Ectodermal cell (in vitro differentiated cells): Measurements from ENCODE around the gene OR10H4.
"Not testable (repeated sequence)": the region's sequence is repeated elsewhere in the genome, so short reads cannot be mapped to it uniquely, and the experiment has no call there.

Source experiments
- H3K27ac ChIP-seq: 2 replicates; pipeline ENCODE4 v1.7.0; 2013; ENCODE audit warnings: mild to moderate bottlenecking, low read depth, low read length; ENCODE audit not compliant: insufficient read depth, poor library complexity, severe bottlenecking
- H3K27me3 ChIP-seq: 2 replicates; pipeline ENCODE4 v1.7.0; 2013; ENCODE audit warnings: mild to moderate bottlenecking, low read length; ENCODE audit not compliant: insufficient read depth, control insufficient read depth, poor library complexity, severe bottlenecking
- H3K36me3 ChIP-seq: one replicate; pipeline ENCODE4 v1.7.0; 2013; ENCODE audit warnings: low read length; ENCODE audit not compliant: control insufficient read depth, insufficient read depth
- H3K4me1 ChIP-seq: one replicate; pipeline ENCODE4 v1.7.0; 2013; ENCODE audit warnings: low read length; ENCODE audit not compliant: control insufficient read depth, insufficient read depth
- H3K4me3 ChIP-seq: 2 replicates; pipeline ENCODE4 v1.7.0; 2013; ENCODE audit warnings: low read depth, low read length, control low read depth; ENCODE audit not compliant: insufficient read depth
- H3K9me3 ChIP-seq: 2 replicates; pipeline ENCODE4 v1.7.0; 2013; ENCODE audit warnings: mild to moderate bottlenecking, low read length, moderate library complexity; ENCODE audit not compliant: control insufficient read depth
- WGBS, 2 experiments: methylation state at CpG; one replicate each; pipeline ENCODE4 v1.1.7; 2013; ENCODE audit warnings: missing lambda C conversion rate in 2 of 2; 5-methylcytosine and 5-hydroxymethylcytosine counted together

OR10H4 gene

GRCh38 chr19:15915109-15915508 is 33.7 kb upstream of the OR10H4 start:
- WGBS, 2 experiments, result 85% methylated on average over 2 of the region's 2 CpGs; no CpG with 5 or more reads in 1 of the 2 experiments
- no peak overlapping the region for H3K27ac ChIP-seq
- H3K27me3 ChIP-seq, result no peaks in the 10 kb centered on the region
- H3K9me3 ChIP-seq, result peaks cover 18% of the 10 kb centered on the region
- H3K4me3 ChIP-seq, result no peak overlapping the region
- no peaks in the 10 kb centered on the region for H3K4me1 ChIP-seq
- H3K36me3 ChIP-seq, result no peaks in the 10 kb centered on the region

GRCh38 chr19:15919243-15919642 is 29.6 kb upstream of the OR10H4 start:
- Histone ChIP-seq H3K9me3 (peaks cover 17% of the 10 kb centered on the region), H3K4me3 (no peak overlapping the region), H3K27me3 (no peaks in the 10 kb centered on the region), H3K4me1 (no peaks in the 10 kb centered on the region), H3K36me3 (no peaks in the 10 kb centered on the region), H3K27ac (no peak overlapping the region)
- 69 to 72% methylated on average over 4 of the region's 4 CpGs for WGBS, 2 experiments

GRCh38 chr19:15922021-15922420 is 26.8 kb upstream of the OR10H4 start:
- Histone ChIP-seq H3K4me1 (no peaks in the 10 kb centered on the region), H3K4me3 (no peak overlapping the region), H3K27me3 (no peaks in the 10 kb centered on the region), H3K36me3 (no peaks in the 10 kb centered on the region), H3K27ac (no peak overlapping the region), H3K9me3 (peaks cover 9% of the 10 kb centered on the region)
- 49 to 60% methylated on average over 4 of the region's 4 CpGs for WGBS, 2 experiments

GRCh38 chr19:15923702-15924101 is 25.1 kb upstream of the OR10H4 start:
- peaks cover 9% of the 10 kb centered on the region for H3K9me3 ChIP-seq
- no peaks in the 10 kb centered on the region for H3K4me1 ChIP-seq
- 78 to 80% methylated on average over 8 of the region's 8 CpGs for WGBS, 2 experiments

GRCh38 chr19:15926484-15926883 is 22.3 kb upstream of the OR10H4 start:
- no peak overlapping the region for H3K27ac ChIP-seq
- no peak overlapping the region for H3K4me3 ChIP-seq
- no peaks in the 10 kb centered on the region for H3K4me1 ChIP-seq
- peaks cover 20% of the 10 kb centered on the region for H3K9me3 ChIP-seq
- no peaks in the 10 kb centered on the region for H3K27me3 ChIP-seq
- no peaks in the 10 kb centered on the region for H3K36me3 ChIP-seq
- 0% methylated on average over 1 of the region's 1 CpG for WGBS, 2 experiments

More at GRCh38 chr19:15923702-15924101, 25.1 kb upstream of the OR10H4 start:
- Histone ChIP-seq H3K4me3 (no peak overlapping the region), H3K27me3 (no peaks in the 10 kb centered on the region), H3K27ac (no peak overlapping the region), H3K36me3 (no peaks in the 10 kb centered on the region)

- no peaks in the 10 kb centered on the region for H3K36me3 ChIP-seq
- H3K4me3 ChIP-seq, result no peak overlapping the region
- H3K4me1 ChIP-seq, result no peaks in the 10 kb centered on the region
- WGBS, 2 experiments, result 58 to 68% methylated on average over 3 of the region's 3 CpGs
- H3K27ac ChIP-seq, result no peak overlapping the region
- H3K27me3 ChIP-seq, result no peaks in the 10 kb centered on the region
- peaks cover 20% of the 10 kb centered on the region for H3K9me3 ChIP-seq
Measured at GRCh38 chr19:15928321-15928720, 20.5 kb upstream of the OR10H4 start.

GRCh38 chr19:15933761-15934331 is 15.0 kb upstream of the OR10H4 start:
- H3K36me3 ChIP-seq, H3K4me3 ChIP-seq, H3K27me3 ChIP-seq, H3K4me1 ChIP-seq, H3K27ac ChIP-seq: not testable (repeated sequence)
- peaks cover 21% of the 10 kb centered on the region for H3K9me3 ChIP-seq
- 71 to 75% methylated on average over 12 of the region's 12 CpGs for WGBS, 2 experiments

- WGBS, 2 experiments, result 78% methylated on average over 10 of the region's 10 CpGs
- H3K4me1 ChIP-seq, result no peaks in the 10 kb centered on the region
- no peak within 1 kb of the TSS for H3K4me3 ChIP-seq
- H3K27ac ChIP-seq, result no peak within 1 kb of the TSS
- H3K36me3 ChIP-seq, result no peaks in the 10 kb centered on the region
- peaks cover 18% of the 10 kb centered on the region for H3K9me3 ChIP-seq
- H3K27me3 ChIP-seq, result no peaks in the 10 kb centered on the region
Measured at GRCh38 chr19:15934332-15935078, 14.3 kb upstream of the OR10H4 start, which contains the start of gene CYP4F11. CYP4F11 (minus strand) TSS chr19:15934529; CDS start chr19:15934408, 121 bp downstream.

GRCh38 chr19:15935167-15935702 is 13.6 kb upstream of the OR10H4 start:
- H3K27me3 ChIP-seq, result no peaks in the 10 kb centered on the region
- H3K27ac ChIP-seq, result no peak overlapping the region
- no peaks in the 10 kb centered on the region for H3K4me1 ChIP-seq
- peaks cover 19% of the 10 kb centered on the region for H3K9me3 ChIP-seq
- no peaks in the 10 kb centered on the region for H3K36me3 ChIP-seq
- WGBS, 2 experiments, result 65 to 68% methylated on average over 3 of the region's 3 CpGs
- H3K4me3 ChIP-seq, result no peak overlapping the region

GRCh38 chr19:15936173-15936572 is 12.6 kb upstream of the OR10H4 start:
- WGBS, 2 experiments, result 68 to 83% methylated on average over 3 of the region's 3 CpGs
- Histone ChIP-seq H3K9me3 (peaks cover 16% of the 10 kb centered on the region), H3K36me3 (no peaks in the 10 kb centered on the region), H3K4me1 (no peaks in the 10 kb centered on the region), H3K27ac (no peak overlapping the region), H3K4me3 (no peak overlapping the region), H3K27me3 (no peaks in the 10 kb centered on the region)
